CD4-positive, alpha-beta T cell treated with Interferon gamma for 1 hour (primary cell): ENCODE results near the gene CHAF1A.

Experiments used
- DNase-seq: peaks from one replicate; pipeline ENCODE4 v3.0.0-alpha.2; 2020

The CHAF1A gene

DNA sequence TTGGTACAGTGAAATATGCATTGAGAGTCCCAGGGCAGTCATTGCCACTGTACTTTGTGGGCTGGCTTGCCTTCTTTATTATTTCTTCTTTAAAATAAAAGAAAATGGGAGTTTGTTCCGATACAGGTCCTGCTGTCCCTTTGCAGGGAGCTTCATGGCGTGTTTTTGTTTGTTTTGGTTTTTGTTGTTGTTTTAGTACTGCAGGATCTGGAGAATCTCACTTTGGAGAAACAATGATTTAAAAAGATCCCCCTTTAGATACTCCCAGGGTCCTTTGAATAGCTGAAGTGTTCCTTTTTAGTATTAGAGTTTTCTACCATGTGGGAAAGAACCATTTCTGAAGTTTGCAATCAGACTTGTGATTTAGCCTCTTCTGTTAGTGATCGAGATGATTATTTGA is 11.1 kb downstream of the CHAF1A start:
- no peak for DNase-seq

DNA sequence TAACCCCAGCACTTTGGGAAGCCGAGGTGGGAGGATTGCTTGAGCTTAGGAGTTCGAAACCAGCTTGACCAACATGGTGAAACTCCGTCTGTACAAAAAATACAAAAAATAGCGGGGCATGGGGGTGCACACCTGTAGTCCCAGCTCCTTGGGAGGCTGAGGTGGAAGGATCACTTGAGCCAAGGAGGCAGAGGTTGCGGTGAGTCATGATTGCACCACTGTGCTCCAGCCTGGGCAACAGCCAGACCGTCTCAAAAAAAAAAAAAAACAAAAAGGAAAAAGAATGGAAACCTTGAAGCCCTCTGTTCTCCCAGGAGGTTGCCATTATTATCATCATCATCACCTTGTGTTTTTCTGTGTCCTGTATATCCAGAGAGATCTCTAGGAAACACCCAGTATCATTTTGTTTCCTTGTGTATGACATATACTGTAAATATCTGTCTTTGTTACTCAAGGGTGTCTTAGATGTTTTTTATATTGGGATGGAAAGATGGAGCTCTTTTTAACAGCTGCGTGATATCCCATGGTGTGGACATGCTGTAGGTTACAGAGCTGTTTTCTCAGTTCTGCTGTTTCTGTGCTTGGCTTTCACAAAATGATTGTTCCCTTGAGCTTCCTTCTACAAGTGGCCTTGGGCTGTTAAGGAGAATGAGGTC is 11.8 kb downstream of the CHAF1A start:
- DNase-seq: no peak

DNA sequence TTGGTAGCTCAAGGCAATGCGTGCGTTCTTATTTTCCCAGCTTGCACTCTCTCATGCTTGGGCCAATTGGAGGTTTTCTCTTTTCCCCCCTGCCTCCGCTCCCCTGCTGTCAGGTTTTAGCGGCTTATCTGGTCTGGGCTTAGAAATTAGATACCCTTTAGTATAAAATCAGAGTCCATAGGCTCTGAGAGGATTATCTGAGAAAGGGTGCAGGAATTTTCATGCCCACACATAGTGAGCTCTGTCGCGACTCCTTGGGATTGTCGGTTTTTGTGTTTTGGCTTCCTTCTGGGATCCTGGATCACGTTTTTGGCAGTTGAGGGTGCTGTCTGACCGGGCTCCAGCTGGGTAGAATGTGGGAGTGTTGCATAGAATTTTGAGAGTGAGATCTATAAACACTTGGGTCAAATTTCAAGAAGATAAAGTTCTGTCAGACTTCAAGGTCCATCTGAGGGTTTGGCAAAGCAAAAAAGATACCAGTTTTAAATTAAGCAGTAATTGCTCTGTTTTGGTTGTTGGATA is 12.4 kb downstream of the CHAF1A start:
- no peak for DNase-seq

DNA sequence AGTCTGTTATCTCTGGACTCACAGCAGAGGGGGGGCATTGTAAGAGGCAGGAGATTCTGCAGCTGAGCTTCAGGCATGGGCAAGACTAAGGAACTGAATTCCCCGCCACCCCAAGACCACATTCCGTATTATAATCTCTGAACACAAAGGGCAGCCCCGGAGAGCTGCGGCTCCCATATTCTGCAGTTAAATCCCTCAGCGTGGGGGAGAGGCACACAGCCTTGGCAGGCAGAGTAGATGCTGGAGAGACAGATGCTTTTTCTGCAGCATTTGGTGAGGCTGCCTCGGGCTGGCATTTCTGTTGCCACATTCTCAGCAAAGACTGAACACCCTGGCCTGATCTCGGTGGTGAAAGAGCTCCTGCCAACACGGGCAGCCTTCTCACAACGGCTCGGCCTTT is 12.9 kb downstream of the CHAF1A start:
- no peak for DNase-seq

DNA sequence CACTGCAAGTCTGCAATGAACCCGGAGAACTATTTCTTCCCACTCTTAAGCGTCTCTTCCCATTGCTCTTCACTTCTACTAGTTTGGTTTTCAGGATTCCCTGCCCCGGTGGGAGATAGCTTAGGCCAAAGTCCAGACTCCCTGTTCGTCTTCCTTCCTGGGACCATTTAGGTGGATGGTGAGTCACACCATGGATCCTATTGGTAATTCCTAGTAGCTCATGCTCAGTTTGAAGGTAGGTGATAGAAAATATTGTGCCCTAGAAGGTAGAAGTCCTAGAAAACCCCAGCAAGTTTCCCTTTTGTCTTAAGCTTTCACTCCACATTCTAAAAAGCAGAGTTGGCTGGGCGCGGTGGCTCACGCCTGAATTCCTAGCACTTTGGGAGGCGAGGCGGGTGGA is 13.8 kb downstream of the CHAF1A start:
- DNase-seq: no peak

DNA sequence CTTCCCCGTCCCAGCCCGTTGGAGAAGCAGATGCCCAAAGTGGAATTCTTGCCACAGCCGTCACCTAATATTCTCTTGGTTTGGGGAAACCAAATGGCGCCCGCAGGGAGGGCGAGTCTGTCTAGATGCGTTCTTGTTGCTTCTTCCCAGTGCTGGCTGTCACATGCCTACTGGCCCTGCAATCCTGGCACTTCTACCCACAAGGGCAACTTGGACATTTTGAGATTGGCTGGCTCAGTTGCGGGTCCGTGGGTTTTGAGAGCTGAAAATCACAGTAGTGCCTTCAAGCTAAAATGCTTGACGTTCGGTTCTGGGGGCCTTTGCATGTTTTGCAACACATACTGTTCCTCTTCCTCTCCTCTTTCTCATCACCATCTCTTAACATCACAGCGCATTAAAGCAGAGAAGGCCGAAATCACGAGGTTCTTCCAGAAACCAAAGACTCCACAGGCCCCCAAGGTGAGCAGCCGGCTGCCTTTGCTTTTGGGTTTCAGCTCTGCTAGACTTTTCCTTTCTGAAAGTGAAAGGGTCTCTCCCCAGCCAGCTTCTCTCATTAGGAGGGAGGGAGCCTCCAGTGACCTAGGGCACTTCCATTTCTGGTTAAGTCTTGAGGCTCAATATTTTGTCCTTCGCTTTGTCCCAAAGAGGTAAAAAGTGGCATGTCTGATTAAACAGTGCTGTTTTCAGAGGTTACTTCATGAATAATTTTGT is 21.1 kb downstream of the CHAF1A start:
- no peak for DNase-seq

DNA sequence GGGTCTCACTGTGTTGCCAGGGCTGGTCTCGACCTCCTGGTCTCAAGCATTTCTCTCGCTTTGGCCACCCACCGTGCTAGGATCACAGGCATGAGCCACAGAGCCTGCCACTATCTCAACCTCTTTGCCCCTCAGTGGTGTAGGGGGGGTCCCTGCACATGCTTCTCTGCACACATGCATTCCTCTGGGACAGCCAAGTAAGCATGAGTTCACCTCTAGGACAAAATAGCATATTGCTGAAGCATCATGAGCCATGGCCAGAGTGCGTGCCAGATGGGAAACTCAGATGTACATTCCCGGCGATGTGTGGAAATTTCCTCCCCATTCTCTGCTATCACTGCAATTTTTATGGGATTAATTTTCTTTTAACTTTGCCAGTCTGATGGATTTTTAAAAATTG is 23.1 kb downstream of the CHAF1A start:
- DNase-seq: no peak

DNA sequence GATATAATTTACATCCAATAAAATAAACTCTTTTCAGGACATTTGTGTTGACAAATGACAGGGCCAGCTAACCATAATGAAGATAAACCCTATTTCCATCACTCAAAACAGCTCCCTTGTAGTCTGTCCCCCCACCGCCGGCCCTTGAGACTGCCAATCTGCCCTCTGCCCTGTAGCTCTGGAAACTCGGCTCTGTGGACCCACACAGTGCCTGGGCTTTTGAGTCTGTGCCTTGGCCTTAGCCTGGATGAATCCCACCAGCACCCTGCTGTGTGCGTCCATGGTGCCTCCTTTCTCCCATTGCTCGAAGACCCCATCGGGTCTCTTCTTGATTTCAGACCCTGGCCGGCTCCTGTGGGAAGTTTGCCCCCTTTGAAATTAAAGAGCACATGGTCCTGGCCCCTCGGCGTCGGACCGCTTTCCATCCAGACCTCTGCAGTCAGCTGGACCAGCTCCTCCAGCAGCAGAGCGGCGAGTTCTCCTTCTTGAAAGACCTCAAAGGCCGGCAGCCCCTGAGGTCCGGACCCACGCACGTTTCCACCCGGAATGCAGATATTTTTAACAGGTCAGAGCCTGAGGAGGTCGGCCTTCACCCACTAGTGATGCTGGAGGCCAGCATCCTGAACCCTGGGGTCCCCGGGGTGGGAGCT is 26.0 kb downstream of the CHAF1A start:
- DNase-seq: no peak

DNA sequence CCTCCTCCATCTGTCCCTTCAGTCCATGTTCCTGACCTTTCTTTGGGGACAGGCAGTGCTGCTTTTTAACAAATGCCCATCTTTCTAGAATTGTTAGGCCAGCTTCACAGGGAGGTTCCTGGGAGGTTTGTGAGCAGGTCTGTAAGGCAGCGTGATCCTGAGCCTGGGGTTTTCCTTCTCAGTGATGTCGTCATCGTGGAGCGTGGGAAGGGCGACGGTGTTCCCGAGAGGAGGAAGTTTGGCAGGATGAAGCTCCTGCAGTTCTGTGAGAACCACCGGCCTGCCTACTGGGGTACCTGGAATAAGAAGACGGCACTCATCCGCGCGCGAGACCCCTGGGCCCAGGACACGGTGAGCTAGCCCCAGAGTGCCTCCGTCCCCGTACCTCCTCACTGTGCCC is 26.8 kb downstream of the CHAF1A start:
- DNase-seq: no peak

DNA sequence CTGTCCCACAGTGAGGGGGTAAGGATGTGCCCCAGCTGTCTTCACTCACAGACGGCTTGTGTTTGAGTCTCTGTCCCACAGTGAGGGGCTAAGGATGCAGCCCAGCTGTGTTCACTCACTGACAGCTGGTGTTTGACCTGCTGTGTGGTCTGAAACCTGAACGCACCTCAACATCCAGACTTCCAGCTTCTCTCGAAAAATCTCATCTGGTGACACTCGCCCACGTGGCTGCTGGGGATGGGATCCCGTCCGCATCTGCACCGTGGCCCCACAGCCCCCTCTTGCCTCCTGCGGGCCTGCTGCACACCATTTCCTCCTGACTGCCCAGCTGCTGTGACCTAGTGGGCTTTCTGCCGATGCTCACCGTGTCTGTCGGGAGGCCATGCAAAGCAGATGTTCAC is 27.3 kb downstream of the CHAF1A start:
- no peak for DNase-seq

DNA sequence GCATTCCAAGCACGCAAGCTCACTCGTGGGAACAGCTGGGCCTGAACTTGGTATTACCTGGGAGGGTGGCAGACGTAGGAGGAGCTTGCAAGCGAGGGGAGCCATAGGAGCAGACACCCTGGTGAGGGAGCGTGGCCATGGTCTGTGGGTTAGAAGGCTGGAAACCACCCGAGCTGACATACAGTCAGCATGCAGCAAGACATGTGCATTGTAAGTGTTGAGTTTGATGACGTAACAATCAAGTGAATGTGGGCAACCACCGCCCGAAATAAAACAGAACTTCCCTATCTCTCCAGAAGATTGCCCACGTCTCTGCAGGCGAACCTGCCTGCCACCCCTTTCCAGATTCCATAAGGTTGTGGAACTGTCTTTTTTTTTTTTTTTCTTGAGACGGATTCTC is 28.3 kb downstream of the CHAF1A start:
- DNase-seq: peak; percentile 69

DNA sequence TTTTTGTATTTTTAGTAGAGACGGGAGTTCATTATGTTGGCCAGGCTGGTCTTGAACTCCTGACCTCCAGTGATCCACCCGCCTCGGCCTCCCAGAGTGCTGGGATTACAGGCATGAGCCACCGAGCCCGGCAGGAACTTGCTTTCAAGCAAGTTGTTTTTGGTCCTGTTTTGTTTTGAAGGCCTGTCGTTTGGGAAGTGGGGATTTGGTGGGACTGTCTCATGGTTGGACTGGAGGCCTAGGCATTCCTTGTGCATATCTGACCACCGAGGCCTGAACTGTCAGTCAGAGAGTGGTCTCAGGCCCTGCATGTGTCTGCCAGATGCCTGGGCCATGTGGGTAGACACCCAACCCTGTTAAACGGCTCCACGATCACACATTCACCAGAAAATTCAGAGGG is 28.9 kb downstream of the CHAF1A start:
- no peak for DNase-seq

DNA sequence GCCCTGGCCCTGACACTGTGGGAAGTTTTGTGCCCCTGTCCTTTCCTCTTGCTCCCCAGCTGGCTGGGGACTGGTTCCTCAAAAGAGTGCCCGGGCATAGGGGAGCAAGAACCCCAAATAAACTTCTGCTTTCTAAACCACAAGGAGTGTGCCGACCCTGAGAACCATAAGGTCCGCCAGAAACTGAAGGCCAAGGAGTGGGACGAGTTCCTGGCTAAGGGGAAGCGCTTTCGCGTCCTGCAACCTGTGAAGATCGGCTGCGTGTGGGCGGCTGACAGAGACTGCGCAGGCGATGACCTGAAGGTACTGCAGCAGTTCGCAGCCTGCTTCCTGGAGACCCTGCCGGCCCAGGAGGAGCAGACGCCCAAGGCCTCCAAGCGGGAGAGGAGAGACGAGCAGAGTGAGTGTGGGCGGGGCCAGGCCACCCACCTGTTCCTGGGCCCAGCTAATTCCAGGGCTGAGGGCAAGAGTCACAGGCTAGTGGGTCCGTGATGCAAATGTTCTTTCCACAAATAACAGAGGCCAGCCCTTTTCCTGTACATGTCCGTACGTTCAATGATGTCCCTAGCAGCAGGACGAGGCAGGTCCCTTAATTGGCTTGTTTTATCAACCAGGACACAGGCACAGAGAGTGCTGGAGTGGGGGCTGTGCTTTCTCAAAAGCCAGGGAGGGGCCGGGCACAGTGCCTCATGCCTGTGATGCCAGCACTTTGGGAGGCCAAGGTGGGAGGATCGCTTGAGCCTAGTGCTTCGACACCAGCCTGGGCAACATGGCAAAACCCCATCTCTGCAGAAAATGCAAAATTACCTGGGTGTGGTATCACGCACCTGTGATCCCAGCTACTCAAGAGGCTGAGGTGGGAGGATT is 29.6 kb downstream of the CHAF1A start:
- DNase-seq: peak; percentile 62

DNA sequence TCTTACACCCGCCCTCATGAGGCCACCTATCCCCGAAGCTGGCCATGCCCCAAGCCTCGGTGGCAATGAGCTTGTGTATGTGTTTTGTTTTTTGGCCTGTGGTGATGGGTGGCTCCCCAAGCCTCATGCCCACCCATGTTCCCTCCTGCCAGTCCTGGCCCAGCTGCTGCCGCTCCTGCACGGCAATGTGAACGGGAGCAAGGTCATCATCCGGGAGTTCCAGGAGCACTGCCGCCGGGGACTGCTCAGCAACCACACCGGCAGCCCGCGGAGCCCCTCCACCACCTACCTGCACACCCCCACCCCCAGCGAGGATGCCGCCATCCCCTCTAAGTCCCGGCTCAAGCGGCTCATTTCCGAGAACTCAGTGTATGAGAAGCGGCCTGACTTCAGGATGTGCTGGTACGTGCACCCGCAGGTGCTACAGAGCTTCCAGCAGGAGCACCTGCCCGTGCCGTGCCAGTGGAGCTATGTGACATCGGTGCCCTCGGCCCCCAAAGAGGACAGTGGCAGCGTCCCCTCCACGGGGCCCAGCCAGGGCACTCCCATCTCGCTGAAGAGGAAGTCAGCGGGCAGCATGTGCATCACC is 30.6 kb downstream of the CHAF1A start:
- DNase-seq: no peak

DNA sequence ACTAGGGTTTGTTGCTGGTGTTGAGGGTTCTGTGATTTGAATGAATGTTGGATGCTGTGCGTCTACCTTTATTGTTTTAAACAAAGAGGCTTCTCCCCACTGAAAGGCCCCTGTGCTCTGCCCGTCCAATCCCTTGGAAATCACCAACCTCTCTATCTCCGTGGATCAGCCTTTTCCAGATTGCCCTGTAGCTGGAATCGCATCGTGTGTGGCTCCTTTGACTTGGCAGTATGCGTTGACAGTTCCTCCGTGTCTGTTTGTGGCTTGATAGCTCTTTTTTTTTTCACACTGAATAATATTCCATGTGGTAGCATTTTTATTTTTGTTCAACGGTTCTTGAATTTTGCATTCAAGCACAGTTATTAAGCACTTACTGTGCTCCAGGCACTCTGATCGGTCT is 32.0 kb downstream of the CHAF1A start:
- no peak for DNase-seq

DNA sequence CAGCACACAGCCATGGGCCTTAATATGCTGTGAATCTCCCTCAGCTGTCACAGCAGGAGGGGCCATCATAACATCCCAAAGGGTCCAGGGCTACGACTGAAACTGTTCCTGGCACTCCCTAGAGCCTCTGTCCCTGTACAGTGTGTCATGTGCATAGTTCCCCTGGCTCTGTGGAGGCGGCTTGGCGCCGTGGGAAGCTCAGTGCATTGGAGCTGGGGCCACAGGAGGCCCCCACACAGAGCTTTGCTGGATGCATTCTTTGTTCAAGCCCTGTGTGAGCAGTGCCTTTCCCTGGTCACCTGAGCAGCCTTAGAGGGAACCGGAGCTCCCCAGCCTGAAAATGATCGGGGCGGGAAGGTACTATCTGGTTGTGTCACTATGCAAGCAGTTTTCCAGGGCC is 33.8 kb downstream of the CHAF1A start:
- no peak for DNase-seq

DNA sequence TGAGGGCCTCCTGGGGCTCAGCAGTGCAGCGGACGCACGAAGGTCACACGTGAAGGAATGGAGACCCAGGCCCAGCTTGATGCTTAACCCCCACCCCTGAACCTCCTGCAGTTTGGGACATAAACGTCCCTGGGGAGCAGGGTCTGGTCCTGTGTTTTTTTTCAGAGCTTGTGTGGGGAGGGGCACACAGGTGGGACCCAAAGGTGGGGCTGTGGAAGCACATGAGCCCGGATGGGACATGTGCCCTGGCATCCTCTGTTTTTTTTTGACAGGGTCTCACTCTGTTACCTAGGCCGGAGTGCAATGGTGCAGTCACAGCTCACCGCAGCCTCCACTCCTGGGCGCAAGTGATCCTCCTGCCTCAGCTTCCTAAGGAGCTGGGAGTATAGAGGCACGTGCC is 34.7 kb downstream of the CHAF1A start:
- DNase-seq: no peak

DNA sequence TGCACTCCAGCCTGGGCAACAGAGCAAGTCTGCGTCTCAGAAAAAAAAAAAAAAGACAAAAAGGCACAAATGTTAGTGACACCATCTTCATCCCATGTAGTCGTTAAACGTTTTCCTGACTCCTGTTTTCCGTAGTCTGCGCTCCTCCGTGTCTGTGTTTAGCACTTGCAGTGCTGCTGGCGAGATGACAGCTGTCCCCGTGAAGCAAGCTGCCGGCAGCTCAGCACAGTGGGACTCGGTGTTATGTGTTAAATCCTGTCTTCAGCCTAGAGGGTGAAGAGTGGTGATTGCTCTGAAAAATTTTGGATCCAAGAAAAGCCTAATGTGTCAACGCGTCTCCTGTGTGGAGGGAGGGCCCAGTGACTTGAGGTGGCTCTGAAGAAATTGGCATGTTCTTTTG is 36.8 kb downstream of the CHAF1A start:
- DNase-seq: no peak

DNA sequence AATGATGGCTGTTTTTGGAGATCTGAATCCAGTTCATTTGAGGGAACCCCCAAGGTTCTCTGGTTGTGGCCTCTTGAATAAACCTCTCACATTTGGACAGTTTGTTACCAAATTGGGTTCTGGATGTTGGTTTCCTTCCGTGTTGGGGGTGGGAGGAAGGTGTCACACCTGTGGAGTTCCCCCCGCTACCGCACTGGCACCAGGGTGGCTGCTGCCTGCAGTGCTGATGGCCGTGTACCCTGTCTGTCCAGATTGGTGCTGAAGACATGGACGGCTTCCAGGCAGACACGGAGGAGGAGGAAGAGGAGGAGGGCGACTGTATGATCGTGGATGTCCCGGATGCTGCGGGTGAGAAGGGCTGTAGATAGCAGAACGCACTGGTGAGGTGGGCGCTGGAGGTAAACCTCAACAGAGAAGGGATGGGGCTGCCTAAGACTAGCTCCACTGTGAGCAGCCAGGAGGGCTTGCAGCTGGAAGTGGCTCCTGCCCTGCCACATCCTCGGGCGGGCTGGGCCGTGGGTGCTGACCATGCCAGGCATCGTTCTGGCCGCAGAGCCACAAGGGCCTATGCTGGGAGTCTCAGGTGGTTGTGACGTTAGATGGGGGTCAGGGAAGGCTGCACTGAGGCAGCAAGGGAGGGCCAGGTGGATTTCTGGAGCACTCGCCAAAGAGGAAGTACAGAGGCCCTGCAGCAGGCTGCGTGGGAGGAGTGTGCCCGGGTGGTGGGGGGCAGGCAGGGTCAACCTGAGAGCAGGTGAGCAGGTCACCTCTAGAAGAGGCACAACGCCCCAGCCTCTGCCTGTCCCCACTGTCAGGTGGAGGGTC is 39.8 kb downstream of the CHAF1A start:
- no peak for DNase-seq

DNA sequence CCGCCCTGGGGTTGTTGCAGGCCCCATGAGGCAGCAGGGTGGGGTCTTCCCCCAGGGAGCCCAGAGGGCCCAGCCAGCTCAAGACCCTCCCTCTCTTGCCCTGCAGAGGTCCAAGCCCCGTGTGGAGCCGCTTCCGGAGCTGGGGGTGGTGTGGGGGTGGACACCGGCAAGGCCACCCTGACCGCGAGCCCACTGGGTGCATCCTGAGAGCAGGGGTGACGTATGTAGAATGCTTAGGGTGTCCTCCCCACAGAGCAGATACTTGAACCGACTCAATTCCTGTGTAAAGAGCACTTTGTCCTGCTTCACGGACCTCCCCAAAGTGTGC is 40.3 kb downstream of the CHAF1A start:
- DNase-seq: no peak

DNA sequence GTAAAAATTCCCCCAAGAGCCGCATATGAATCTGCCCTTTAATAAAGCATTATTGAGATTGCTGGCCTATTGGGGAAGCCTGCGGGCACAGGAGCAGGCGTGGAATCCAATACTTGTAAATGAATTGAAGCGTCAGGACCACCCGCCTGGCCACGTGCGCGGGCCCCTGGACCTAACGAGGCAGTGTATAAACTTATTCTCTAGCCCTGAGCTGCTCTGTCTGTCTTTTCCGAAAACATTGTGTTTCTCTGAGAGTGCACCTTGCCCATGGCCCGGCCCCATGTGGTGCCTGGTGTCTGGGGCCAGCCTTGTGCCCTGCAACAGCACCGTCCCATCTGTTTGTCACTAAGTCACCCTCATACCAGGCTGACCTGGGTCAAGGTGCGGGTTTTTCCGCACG is 40.7 kb downstream of the CHAF1A start:
- DNase-seq: no peak
